Esophagus muscularis mucosa (tissue), 4 donors: ENCODE measurements around the gene TMED8.

ENCODE experiments used
- EP300 ChIP-seq: sonication (generic); formaldehyde crosslinking; IDR thresholded peaks from one replicate; pipeline ENCODE4 v1.6.1; 2017; ENCODE audit warnings: antibody characterized with exemption
- POLR2A ChIP-seq: fragments of 450-650 bp; IDR thresholded peaks from one replicate; pipeline ENCODE4 v1.6.1; 2017; ENCODE audit warnings: antibody characterized with exemption, moderate library complexity, mild to moderate bottlenecking, low read depth
- TF ChIP-seq, protein P1 (sequence below), 3 experiments: fragments of 200-600 bp in 2 of 3; fragments of 450-650 bp in 1 of 3; sonication (generic) in 2 of 3; IDR thresholded peaks; one replicate each; pipeline ENCODE4 v1.5.1; 2017 to 2019; ENCODE audit warnings: antibody characterized with exemption in 3 of 3, mild to moderate bottlenecking in 2 of 3, moderate library complexity in 1 of 3

GRCh38 chr14:77421201-77421600 is 44.3 kb upstream of the TMED8 start:
- TF ChIP-seq POLR2A, result no peak
- TF ChIP-seq, protein P1, sequence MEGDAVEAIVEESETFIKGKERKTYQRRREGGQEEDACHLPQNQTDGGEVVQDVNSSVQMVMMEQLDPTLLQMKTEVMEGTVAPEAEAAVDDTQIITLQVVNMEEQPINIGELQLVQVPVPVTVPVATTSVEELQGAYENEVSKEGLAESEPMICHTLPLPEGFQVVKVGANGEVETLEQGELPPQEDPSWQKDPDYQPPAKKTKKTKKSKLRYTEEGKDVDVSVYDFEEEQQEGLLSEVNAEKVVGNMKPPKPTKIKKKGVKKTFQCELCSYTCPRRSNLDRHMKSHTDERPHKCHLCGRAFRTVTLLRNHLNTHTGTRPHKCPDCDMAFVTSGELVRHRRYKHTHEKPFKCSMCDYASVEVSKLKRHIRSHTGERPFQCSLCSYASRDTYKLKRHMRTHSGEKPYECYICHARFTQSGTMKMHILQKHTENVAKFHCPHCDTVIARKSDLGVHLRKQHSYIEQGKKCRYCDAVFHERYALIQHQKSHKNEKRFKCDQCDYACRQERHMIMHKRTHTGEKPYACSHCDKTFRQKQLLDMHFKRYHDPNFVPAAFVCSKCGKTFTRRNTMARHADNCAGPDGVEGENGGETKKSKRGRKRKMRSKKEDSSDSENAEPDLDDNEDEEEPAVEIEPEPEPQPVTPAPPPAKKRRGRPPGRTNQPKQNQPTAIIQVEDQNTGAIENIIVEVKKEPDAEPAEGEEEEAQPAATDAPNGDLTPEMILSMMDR (IDR thresholded peaks at IDR 0.05), result no peak
- no peak for TF ChIP-seq EP300
